CD4-positive, alpha-beta T cell (primary cell): ENCODE measurements around the gene C2orf49. TPM values are rescaled to one million over a fixed set of nuclear protein-coding genes. Genes with fewer than 3 reads are reported as not detected.

ENCODE experiments used
- ATAC-seq: fragments of 200-7000 bp; cut with Tn5 transposase; one replicate; pipeline ENCODE4 v1.10.0; 2022; ENCODE audit warnings: mild to moderate bottlenecking; ENCODE audit not compliant: poor library complexity
- CTCF ChIA-PET: fragments of 350-600 bp; sonication (Branson Sonifier 250); formaldehyde crosslinking; loops from one replicate; lab custom pipeline; 2021; ENCODE audit warnings: antibody characterized with exemption, inconsistent platforms; lab: Charles Lee
- POLR2A ChIA-PET: fragments of 350-600 bp; sonication (Branson Sonifier 250); formaldehyde crosslinking; loops from one replicate; lab custom pipeline; 2021; ENCODE audit warnings: antibody characterized with exemption, inconsistent platforms; lab: Charles Lee
- DNase-seq, 14 experiments: peaks; one replicate each; pipeline ENCODE4 v3.0.0-alpha.2; 2013 to 2020; ENCODE audit warnings: mixed read lengths in 2 of 14
- H3K27ac ChIP-seq, 2 donors: one replicate each; pipeline versions ENCODE4 v1.5.1 to v1.7.0; 2013; ENCODE audit warnings: low read length in 2 of 2, low read depth in 1 of 2, mild to moderate bottlenecking in 1 of 2
- H3K27me3 ChIP-seq, 2 experiments: 1 replicate in 1 of 2; 2 replicates in 1 of 2; pipeline versions ENCODE4 v1.6.1 to v1.7.0; 2013; ENCODE audit warnings: low read length in 2 of 2, control low read depth in 1 of 2, mild to moderate bottlenecking in 1 of 2, moderate library complexity in 1 of 2; ENCODE audit not compliant: insufficient read depth in 2 of 2, control insufficient read depth in 1 of 2
- H3K36me3 ChIP-seq: one replicate; pipeline ENCODE4 v1.6.1; 2013; ENCODE audit warnings: low read length, control low read depth; ENCODE audit not compliant: insufficient read depth
- H3K4me1 ChIP-seq: one replicate; pipeline ENCODE4 v1.6.1; 2013; ENCODE audit warnings: low read length, control low read depth; ENCODE audit not compliant: insufficient read depth
- H3K4me3 ChIP-seq: one replicate; pipeline ENCODE4 v1.5.1; 2013; ENCODE audit warnings: mild to moderate bottlenecking, low read length, moderate library complexity
- H3K9me3 ChIP-seq, 2 experiments: 1 replicate in 1 of 2; 2 replicates in 1 of 2; pipeline versions ENCODE4 v1.6.1 to v1.7.0; 2013; ENCODE audit warnings: low read length in 2 of 2, mild to moderate bottlenecking in 2 of 2, control low read depth in 1 of 2, moderate library complexity in 1 of 2; ENCODE audit not compliant: control insufficient read depth in 1 of 2, insufficient read depth in 1 of 2
- H3K27ac Mint-ChIP-seq: one replicate; pipeline ENCODE4 v1.8.0; 2020; ENCODE audit warnings: mixed read lengths
- H3K27me3 Mint-ChIP-seq: one replicate; pipeline ENCODE4 v1.8.0; 2021; ENCODE audit warnings: mixed read lengths
- H3K36me3 Mint-ChIP-seq: one replicate; pipeline ENCODE4 v1.8.0; 2021; ENCODE audit warnings: low read depth, mixed read lengths
- H3K4me1 Mint-ChIP-seq: one replicate; pipeline ENCODE4 v1.8.0; 2021; ENCODE audit warnings: low read depth, mixed read lengths
- H3K4me3 Mint-ChIP-seq: one replicate; pipeline ENCODE4 v1.8.0; 2020; ENCODE audit warnings: mild to moderate bottlenecking, mixed read lengths
- H3K9me3 Mint-ChIP-seq: one replicate; pipeline ENCODE4 v1.8.0; 2020; ENCODE audit warnings: mixed read lengths
- intact Hi-C, 2 experiments: fragments of 100-400 bp; cut with DNase I in 1 of 2; cut with micrococcal nuclease in 1 of 2; formaldehyde crosslinking; loops; one replicate each; pipeline versions ENCODE4 v1.15.1 to v1.9.0; 2023 to 2025; cut with DNase I, micrococcal nuclease
- total RNA-seq, 174 experiments: library from RNA in 2 of 174; stranded (reverse) in 2 of 174; gene quantifications; one replicate each; pipeline ENCODE4 v1.2.3 and lab custom pipeline; 2021 to 2026
- TF ChIP-seq, protein P1 (sequence below): fragments of 200-600 bp; IDR thresholded peaks from one replicate; pipeline ENCODE4 v1.8.0; 2022; ENCODE audit warnings: antibody characterized with exemption, mild to moderate bottlenecking

The C2orf49 gene
- total RNA-seq, 2 experiments from 2014 or later = 28.8 to 29.4 TPM

GRCh38 chr2:105358593-105358992 is 21.3 kb downstream of the C2orf49 start:
- ChIA-PET POLR2A (no interaction called here), CTCF (no interaction called here)
- H3K27me3 ChIP-seq = no peaks in the 10 kb centered on the region
- Mint-ChIP-seq H3K36me3 (peaks cover 66% of the 10 kb centered on the region), H3K9me3 (peaks cover 5% of the 10 kb centered on the region), H3K27me3 (no peaks in the 10 kb centered on the region), H3K4me1 (peaks cover 36% of the 10 kb centered on the region), H3K4me3 (no peak overlapping the region), H3K27ac (no peak overlapping the region)
- intact Hi-C loops = no loop called here
- no peak overlapping the region for H3K4me3 ChIP-seq
- DNase-seq (no peak), ATAC-seq (no peak)
- H3K4me1 ChIP-seq = peaks cover 6% of the 10 kb centered on the region
- peaks cover 5 to 17% of the 10 kb centered on the region in 2 experiments for H3K9me3 ChIP-seq
- no peak overlapping the region for H3K27ac ChIP-seq
- TF ChIP-seq, protein P1, sequence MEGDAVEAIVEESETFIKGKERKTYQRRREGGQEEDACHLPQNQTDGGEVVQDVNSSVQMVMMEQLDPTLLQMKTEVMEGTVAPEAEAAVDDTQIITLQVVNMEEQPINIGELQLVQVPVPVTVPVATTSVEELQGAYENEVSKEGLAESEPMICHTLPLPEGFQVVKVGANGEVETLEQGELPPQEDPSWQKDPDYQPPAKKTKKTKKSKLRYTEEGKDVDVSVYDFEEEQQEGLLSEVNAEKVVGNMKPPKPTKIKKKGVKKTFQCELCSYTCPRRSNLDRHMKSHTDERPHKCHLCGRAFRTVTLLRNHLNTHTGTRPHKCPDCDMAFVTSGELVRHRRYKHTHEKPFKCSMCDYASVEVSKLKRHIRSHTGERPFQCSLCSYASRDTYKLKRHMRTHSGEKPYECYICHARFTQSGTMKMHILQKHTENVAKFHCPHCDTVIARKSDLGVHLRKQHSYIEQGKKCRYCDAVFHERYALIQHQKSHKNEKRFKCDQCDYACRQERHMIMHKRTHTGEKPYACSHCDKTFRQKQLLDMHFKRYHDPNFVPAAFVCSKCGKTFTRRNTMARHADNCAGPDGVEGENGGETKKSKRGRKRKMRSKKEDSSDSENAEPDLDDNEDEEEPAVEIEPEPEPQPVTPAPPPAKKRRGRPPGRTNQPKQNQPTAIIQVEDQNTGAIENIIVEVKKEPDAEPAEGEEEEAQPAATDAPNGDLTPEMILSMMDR = no peak
- H3K36me3 ChIP-seq = peaks cover 39% of the 10 kb centered on the region

DNA sequence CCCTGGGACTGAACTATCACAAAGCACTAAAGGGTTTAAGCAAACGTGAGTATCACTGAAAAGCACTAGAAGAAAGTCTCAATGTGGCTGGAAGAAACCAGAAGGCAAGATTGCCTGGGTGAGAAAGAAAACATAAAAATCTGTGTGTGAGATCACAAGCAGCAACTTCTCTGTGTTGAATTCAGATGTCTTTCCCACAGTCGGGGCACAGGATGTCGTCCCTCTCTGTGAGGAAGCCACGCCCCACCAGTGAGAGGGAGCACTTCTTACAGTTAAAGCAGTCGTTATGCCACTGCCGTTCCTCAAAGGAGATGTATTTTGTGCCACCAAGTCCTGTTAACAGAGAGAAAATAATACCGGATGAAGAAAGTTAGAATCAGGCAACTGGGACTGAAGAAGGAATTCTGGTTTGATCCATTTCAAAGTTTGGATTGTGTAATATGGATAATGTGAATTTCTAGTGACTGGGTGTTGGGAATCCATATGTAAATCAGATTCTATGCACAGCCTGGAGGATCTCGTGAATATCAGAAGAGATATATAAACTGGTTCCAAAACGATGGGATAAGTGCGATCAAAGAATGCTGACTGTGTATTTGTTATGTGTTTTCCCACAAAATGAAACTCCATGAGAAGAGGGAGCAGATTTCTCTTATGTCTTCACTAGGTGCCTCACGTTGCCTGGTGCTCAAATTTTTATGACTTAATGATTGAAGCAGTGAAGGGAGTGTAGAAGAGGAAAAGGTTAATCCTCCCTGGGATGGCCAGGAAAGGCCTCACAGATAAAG is 24.0 kb downstream of the C2orf49 start:
- peak overlapping the region; percentile 69 for H3K27ac Mint-ChIP-seq
- no peaks in the 10 kb centered on the region for H3K27me3 Mint-ChIP-seq
- peaks cover 23% of the 10 kb centered on the region for H3K36me3 ChIP-seq
- intact Hi-C loops = no loop called here
- TF ChIP-seq, protein P1 = no peak
- POLR2A ChIA-PET = no interaction called here
- CTCF ChIA-PET = interaction anchor here (0.5 kb wide), 1 partner anchor 123 kb away, joined by 3 read pairs; no protein-coding TSS in a partner anchor
- H3K4me1 Mint-ChIP-seq = peaks cover 44% of the 10 kb centered on the region
- H3K27me3 ChIP-seq = no peaks in the 10 kb centered on the region
- H3K36me3 Mint-ChIP-seq = peaks cover 42% of the 10 kb centered on the region
- H3K9me3 ChIP-seq = peaks cover 1 to 13% of the 10 kb centered on the region in 2 experiments
- DNase-seq = peak in 13 of 14 experiments; percentile 12 to 68 (median 42)
- peaks cover 8% of the 10 kb centered on the region for H3K4me1 ChIP-seq
- ATAC-seq = peak; percentile 92
- H3K9me3 Mint-ChIP-seq = peaks cover 2% of the 10 kb centered on the region
- H3K4me3 ChIP-seq = no peak overlapping the region
- H3K4me3 Mint-ChIP-seq = peak overlapping the region; percentile 28
- H3K27ac ChIP-seq = peak overlapping the region in 1 of 2 donors; percentile 19

GRCh38 chr2:105362862-105363591 is 25.7 kb downstream of the C2orf49 start:
- no peaks in the 10 kb centered on the region for H3K9me3 ChIP-seq
- ChIA-PET CTCF (no interaction called here), POLR2A (no interaction called here)
- H3K4me3 ChIP-seq = no peak overlapping the region
- DNase-seq = peak in 1 of 14 experiments; percentile 9
- H3K36me3 ChIP-seq = peaks cover 8% of the 10 kb centered on the region
- no peak overlapping the region for H3K27ac ChIP-seq
- H3K4me3 Mint-ChIP-seq = no peak overlapping the region
- TF ChIP-seq, protein P1 = no peak
- peaks cover 44% of the 10 kb centered on the region for H3K4me1 Mint-ChIP-seq
- H3K27ac Mint-ChIP-seq = peak overlapping the region; percentile 69
- peaks cover 8% of the 10 kb centered on the region for H3K4me1 ChIP-seq
- ATAC-seq = no peak
- intact Hi-C loops = no loop called here
- no peaks in the 10 kb centered on the region for H3K9me3 Mint-ChIP-seq
- H3K27me3 Mint-ChIP-seq = no peaks in the 10 kb centered on the region
- no peaks in the 10 kb centered on the region for H3K27me3 ChIP-seq
- H3K36me3 Mint-ChIP-seq = peaks cover 27% of the 10 kb centered on the region
